ENCODE measurements around the gene KCNT2.

- TF ChIP-seq POLR2A (IDR thresholded peaks at IDR 0.05; ENCODE audit: low read depth) (no peak), POLR2AphosphoS5 (IDR thresholded peaks at IDR 0.05) (no peak), CTCF (IDR thresholded peaks at IDR 0.05) (no peak)
Observed at GRCh38 chr1:196306421-196306820, 301.8 kb downstream of the KCNT2 start.
